ENCODE measurements around the gene RHEB. TPM values are rescaled to one million over a fixed set of nuclear protein-coding genes. Genes with fewer than 3 reads are reported as not detected.
A peak's percentile ranks its signal among the peaks of the same experiment; 100 is the strongest.

The RHEB gene
- total RNA-seq, 1 donor from 2014 or later = 96.0 TPM

GRCh38 chr7:151461096-151461941, 58.4 kb downstream of the RHEB start:
- Histone ChIP-seq H3K4me1 (peaks cover 20% of the 10 kb centered on the region), H3K27me3 (ENCODE audit: low read depth) (no peaks in the 10 kb centered on the region), H3K4me3 (no peak overlapping the region), H3K9me3 (peaks cover 7% of the 10 kb centered on the region), H3K36me3 (peaks cover 24% of the 10 kb centered on the region), H3K27ac (peak overlapping the region; percentile 73)
- intact Hi-C loops (cut with DNase I) = no loop called here
- DNase-seq = no peak
- TF ChIP-seq, protein P1, sequence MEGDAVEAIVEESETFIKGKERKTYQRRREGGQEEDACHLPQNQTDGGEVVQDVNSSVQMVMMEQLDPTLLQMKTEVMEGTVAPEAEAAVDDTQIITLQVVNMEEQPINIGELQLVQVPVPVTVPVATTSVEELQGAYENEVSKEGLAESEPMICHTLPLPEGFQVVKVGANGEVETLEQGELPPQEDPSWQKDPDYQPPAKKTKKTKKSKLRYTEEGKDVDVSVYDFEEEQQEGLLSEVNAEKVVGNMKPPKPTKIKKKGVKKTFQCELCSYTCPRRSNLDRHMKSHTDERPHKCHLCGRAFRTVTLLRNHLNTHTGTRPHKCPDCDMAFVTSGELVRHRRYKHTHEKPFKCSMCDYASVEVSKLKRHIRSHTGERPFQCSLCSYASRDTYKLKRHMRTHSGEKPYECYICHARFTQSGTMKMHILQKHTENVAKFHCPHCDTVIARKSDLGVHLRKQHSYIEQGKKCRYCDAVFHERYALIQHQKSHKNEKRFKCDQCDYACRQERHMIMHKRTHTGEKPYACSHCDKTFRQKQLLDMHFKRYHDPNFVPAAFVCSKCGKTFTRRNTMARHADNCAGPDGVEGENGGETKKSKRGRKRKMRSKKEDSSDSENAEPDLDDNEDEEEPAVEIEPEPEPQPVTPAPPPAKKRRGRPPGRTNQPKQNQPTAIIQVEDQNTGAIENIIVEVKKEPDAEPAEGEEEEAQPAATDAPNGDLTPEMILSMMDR (IDR thresholded peaks at IDR 0.05) = no peak
- no peak for ATAC-seq

- Histone ChIP-seq H3K9me3 (peaks cover 7% of the 10 kb centered on the region), H3K4me3 (no peak overlapping the region), H3K36me3 (peaks cover 16% of the 10 kb centered on the region), H3K27me3 (ENCODE audit: low read depth) (no peaks in the 10 kb centered on the region), H3K27ac (peak overlapping the region; percentile 73), H3K4me1 (peaks cover 20% of the 10 kb centered on the region)
- ATAC-seq = peak in 1 of 2 donors; percentile 3
- TF ChIP-seq, protein P1 (IDR thresholded peaks at IDR 0.05) = peak; percentile 3
- no peak for DNase-seq
- intact Hi-C loops (cut with DNase I) = no loop called here
These were observed 59.2 kb downstream of the RHEB start for GRCh38 chr7:151460474-151460855.

DNA sequence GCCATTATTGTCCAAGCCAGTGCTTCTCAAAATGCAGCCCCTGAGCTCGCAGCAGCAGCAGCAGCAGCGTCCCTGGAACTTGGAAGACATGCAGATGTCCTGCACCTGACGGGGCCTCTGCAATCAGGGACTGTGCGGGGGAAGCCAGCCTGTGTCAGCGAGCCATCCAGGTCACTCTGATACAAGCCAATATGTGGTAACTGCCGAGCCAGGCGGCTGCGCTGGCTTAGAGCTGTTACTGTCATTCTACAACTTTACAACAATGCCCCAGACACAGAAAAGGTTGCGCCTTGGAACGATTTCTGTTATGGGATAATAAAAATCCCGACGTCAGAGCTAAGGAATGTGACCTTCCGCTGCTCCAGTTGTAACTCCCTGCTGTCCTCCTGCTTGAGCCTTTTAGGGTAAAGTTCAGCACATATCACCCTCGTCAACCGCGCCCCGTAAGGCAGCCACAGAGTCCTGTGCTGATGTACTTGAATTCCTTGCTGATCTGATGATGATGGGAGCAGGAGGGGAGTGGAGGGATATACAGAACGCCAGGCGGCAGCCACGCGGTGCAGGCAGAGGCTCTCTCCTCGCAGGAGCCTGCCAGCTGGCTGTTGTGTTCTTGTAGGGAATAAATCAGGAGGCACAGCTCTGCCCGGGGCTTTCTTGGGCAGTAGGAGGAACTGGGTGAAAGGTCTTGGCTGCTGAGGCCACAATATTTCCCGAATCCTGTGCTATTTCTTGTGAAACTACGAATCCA, 59.8 kb downstream of the RHEB start:
- Histone ChIP-seq H3K4me3 (peak overlapping the region; percentile 23), H3K27ac (peak overlapping the region; percentile 73), H3K36me3 (peaks cover 10% of the 10 kb centered on the region), H3K4me1 (peaks cover 20% of the 10 kb centered on the region), H3K27me3 (ENCODE audit: low read depth) (no peaks in the 10 kb centered on the region), H3K9me3 (peaks cover 7% of the 10 kb centered on the region)
- ATAC-seq = peak; percentile 85 to 89
- intact Hi-C loops (cut with DNase I) = no loop called here
- peak; percentile 72 for DNase-seq
- TF ChIP-seq, protein P1 (IDR thresholded peaks at IDR 0.05) = peak; percentile 32

DNA sequence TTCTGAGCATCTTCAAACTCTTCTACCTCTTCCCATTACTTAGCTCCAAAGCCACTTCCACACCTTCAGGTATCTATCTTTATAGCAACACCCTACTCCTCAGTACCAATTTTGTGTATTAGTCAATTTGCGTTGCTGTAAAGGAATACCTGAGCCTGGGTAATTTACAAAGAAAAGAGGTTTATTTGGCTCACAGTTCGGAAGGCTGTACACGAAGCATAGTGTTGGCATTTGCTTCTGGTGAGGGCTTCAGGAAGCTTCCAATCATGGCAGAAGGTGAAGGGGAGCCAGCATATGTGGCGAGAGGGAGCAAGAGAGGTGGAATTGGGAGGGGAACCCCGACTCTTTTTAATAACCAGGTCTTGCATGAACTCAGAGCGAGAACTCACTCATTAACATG, 62.2 kb downstream of the RHEB start:
- Histone ChIP-seq H3K36me3 (no peaks in the 10 kb centered on the region), H3K4me1 (peaks cover 20% of the 10 kb centered on the region), H3K27me3 (ENCODE audit: low read depth) (no peaks in the 10 kb centered on the region), H3K9me3 (peaks cover 4% of the 10 kb centered on the region), H3K27ac (no peak overlapping the region), H3K4me3 (no peak overlapping the region)
- DNase-seq = no peak
- intact Hi-C loops (cut with DNase I) = no loop called here
- ATAC-seq = no peak
- TF ChIP-seq, protein P1 (IDR thresholded peaks at IDR 0.05) = no peak

DNA sequence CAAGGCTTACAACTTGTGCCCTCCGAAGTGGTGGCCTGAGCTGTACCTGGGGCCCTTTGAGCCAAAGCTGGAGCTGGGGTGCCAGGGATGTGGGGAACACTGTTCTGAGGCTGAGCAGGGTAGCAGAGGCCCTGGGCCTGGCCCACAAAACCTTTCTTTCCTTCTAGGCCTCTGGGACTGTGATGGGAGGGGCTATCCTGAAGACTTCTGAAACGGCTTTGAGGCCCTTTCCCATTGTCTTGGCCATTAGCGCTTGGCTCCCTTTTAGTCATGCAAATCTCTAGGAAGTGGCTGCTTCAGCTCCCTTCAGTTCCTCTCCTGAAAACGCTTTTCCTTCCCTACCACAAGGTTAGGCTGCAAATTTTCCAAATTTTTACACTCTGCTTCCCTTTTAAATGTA, 62.9 kb downstream of the RHEB start:
- DNase-seq (no peak), ATAC-seq (no peak)
- Histone ChIP-seq H3K36me3 (no peaks in the 10 kb centered on the region), H3K4me1 (peaks cover 20% of the 10 kb centered on the region), H3K27me3 (ENCODE audit: low read depth) (no peaks in the 10 kb centered on the region), H3K27ac (no peak overlapping the region), H3K9me3 (no peaks in the 10 kb centered on the region), H3K4me3 (no peak overlapping the region)
- intact Hi-C loops (cut with DNase I) = no loop called here
- TF ChIP-seq, protein P1 (IDR thresholded peaks at IDR 0.05) = no peak

Data from lower lobe of right lung (tissue), 2 donors.